ENCODE measurements around the gene EPSTI1. TPM values are rescaled to one million over a fixed set of nuclear protein-coding genes. Genes with fewer than 3 reads are reported as not detected.

The EPSTI1 gene
- total and polyA plus RNA-seq, 11 donors: 1.3 to 36.1 (median 4.5) TPM

GRCh38 chr13:43026262-43026661 lies 34.2 kb upstream of the EPSTI1 start:
- TF ChIP-seq POLR2A (IDR thresholded peaks at IDR 0.05) (no peak), CTCF (IDR thresholded peaks at IDR 0.05) (no peak)
- DNase-seq: no peak
- H3K4me3 ChIP-seq: no peak overlapping the region
- intact Hi-C loops (cut with DNase I): no loop called here
- ATAC-seq: no peak
- 43 to 58% (median 48%) methylated on average over 2 of the region's 2 CpGs for WGBS, 4 donors
- H3K27ac ChIP-seq: no peak overlapping the region
- H3K9me3 ChIP-seq: no peaks in the 10 kb centered on the region
- peaks cover 0 to 62% (median 34%) of the 10 kb centered on the region in 12 donors for H3K4me1 ChIP-seq
- H3K27me3 ChIP-seq: no peaks in the 10 kb centered on the region
- H3K36me3 ChIP-seq: peaks cover 0 to 16% (median 5%) of the 10 kb centered on the region in 9 donors

- TF ChIP-seq POLR2A (IDR thresholded peaks at IDR 0.05) (peak in 1 of 2 donors; percentile 35), CTCF (IDR thresholded peaks at IDR 0.05) (peak in 5 of 12 donors; percentile 4 to 40 (median 28))
- Histone ChIP-seq H3K9me3 (no peaks in the 10 kb centered on the region), H3K27ac (peak within 1 kb of the TSS; percentile 11 to 97 (median 91)), H3K27me3 (no peaks in the 10 kb centered on the region), H3K4me3 (peak within 1 kb of the TSS; percentile 40 to 88 (median 76)), H3K36me3 (peaks cover 0 to 10% (median 5%) of the 10 kb centered on the region in 9 donors), H3K4me1 (peaks cover 0 to 43% (median 20%) of the 10 kb centered on the region in 12 donors)
- intact Hi-C loops (cut with DNase I): loop anchor here in 1 of 10 donors (5.0 kb wide), 1 partner anchor 54 kb away; no protein-coding TSS in a partner anchor
- peak; percentile 89 to 93 (median 90) for DNase-seq
- WGBS, 4 donors: 3 to 10% (median 4%) methylated on average over 33 to 48 of the region's 48 CpGs
- peak; percentile 81 to 97 (median 95) for ATAC-seq
Observed at GRCh38 chr13:43023289-43023963, 31.4 kb upstream of the EPSTI1 start, which contains the start of gene DNAJC15. Gene DNAJC15 (plus strand): TSS chr13:43023586. CDS start chr13:43023627, 41 bp downstream.

- intact Hi-C loops (cut with DNase I): loop anchor here in 1 of 10 donors (5.0 kb wide), 1 partner anchor 54 kb away; no protein-coding TSS in a partner anchor
- ATAC-seq: peak in 1 of 4 donors; percentile 2
Observed at GRCh38 chr13:43022934-43023288, 30.9 kb upstream of the EPSTI1 start.

More at GRCh38 chr13:43022934-43023288, 30.9 kb upstream of the EPSTI1 start:
- peak overlapping the region; percentile 40 to 88 (median 76) for H3K4me3 ChIP-seq
- H3K27ac ChIP-seq: peak overlapping the region; percentile 11 to 97 (median 91)
- no peaks in the 10 kb centered on the region for H3K27me3 ChIP-seq
- TF ChIP-seq POLR2A (IDR thresholded peaks at IDR 0.05): no peak
- TF ChIP-seq CTCF (IDR thresholded peaks at IDR 0.05): no peak
- 50 to 70% (median 53%) methylated on average over 12 of the region's 12 CpGs for WGBS, 4 donors
- no peaks in the 10 kb centered on the region for H3K9me3 ChIP-seq
- DNase-seq: peak in 1 of 5 donors; percentile 11
- peaks cover 0 to 38% (median 19%) of the 10 kb centered on the region in 12 donors for H3K4me1 ChIP-seq
- H3K36me3 ChIP-seq: peaks cover 0 to 5% (median under 1%) of the 10 kb centered on the region in 9 donors
